K562 (cell line): ENCODE measurements around the gene SNX20. TPM values are rescaled to one million over a fixed set of nuclear protein-coding genes. Genes with fewer than 3 reads are reported as not detected.

Experiments
- AFF1 ChIP-seq, 2 experiments: fragments of 450-650 bp; IDR thresholded peaks; 2 replicates each; pipeline ENCODE4 v1.6.1; 2018; ENCODE audit warnings: mild to moderate bottlenecking in 2 of 2, low read depth in 1 of 2; ENCODE audit not compliant: partially characterized antibody in 2 of 2
- ARID2 ChIP-seq: fragments of 450-650 bp; IDR thresholded peaks from 2 replicates; pipeline ENCODE4 v1.6.1; 2017; ENCODE audit warnings: antibody characterized with exemption, mild to moderate bottlenecking
- CBX1 ChIP-seq: sonication (generic); IDR thresholded peaks from 2 replicates; pipeline ENCODE4 v1.6.1; 2016; ENCODE audit warnings: antibody characterized with exemption, low read depth, mild to moderate bottlenecking
- KLF16 ChIP-seq: IDR thresholded peaks from 2 replicates; pipeline ENCODE4 v1.6.1; 2016; ENCODE audit warnings: antibody characterized with exemption
- ZFPM2 ChIP-seq: fragments of 250-450 bp; sonication (Bioruptor Pico); IDR thresholded peaks from 2 replicates; pipeline ENCODE4 v1.5.1; 2022; ENCODE audit warnings: mild to moderate bottlenecking
- ZNF583 ChIP-seq: fragments of 250-450 bp; sonication (Bioruptor Pico); IDR thresholded peaks from 2 replicates; pipeline ENCODE4 v1.4.0; 2020
- polyA plus RNA-seq, 8 experiments: library from polyadenylated mRNA; depleted of rRNA in 4 of 8; stranded (reverse) in 5 of 8; unstranded in 3 of 8; fragments of >200 nt; fragmentation: Nextera tagmentation in 2 of 8; fragmentation: Illumina TruSeq in 1 of 8; extraction: Ambion mirVana in 2 of 8; extraction: Trizol in 1 of 8; gene quantifications; 2 replicates each; pipeline versions ENCODE4 v1.2.1 to v1.2.3, GENCODE V29; 2011 to 2014; ENCODE audit warnings: inconsistent platforms in 1 of 8, missing spikeins in 1 of 8
- total RNA-seq, 7 experiments: library from RNA; depleted of rRNA in 6 of 7; stranded (reverse); fragments of >200 nt in 6 of 7; fragmentation: Illumina TruSeq in 2 of 7; extraction: Trizol in 2 of 7; gene quantifications; 2 replicates each; pipeline versions ENCODE4 v1.2.1 to v1.2.3, GENCODE V29; 2011 to 2021; ENCODE audit warnings: low replicate concordance in 1 of 7
- TF ChIP-seq, protein P1 (sequence below): fragments of 200-600 bp; sonication (generic); IDR thresholded peaks from one replicate; pipeline ENCODE4 v1.6.1; 2012; ENCODE audit warnings: mild to moderate bottlenecking, low read depth, low read length, inconsistent platforms
- TF ChIP-seq, protein P2 (sequence below): sonication (generic); formaldehyde crosslinking; IDR thresholded peaks from 2 replicates; pipeline ENCODE4 v1.8.1; 2023; ENCODE audit warnings: mild to moderate bottlenecking, missing genetic modification reagents

The SNX20 gene
- total and polyA plus RNA-seq, 9 of the 15 experiments (the other 6 are each of a cell fraction or from before 2014, with no cell fraction given): 0.04 to 0.07 TPM; not detected in 7

- TF ChIP-seq, protein P1, sequence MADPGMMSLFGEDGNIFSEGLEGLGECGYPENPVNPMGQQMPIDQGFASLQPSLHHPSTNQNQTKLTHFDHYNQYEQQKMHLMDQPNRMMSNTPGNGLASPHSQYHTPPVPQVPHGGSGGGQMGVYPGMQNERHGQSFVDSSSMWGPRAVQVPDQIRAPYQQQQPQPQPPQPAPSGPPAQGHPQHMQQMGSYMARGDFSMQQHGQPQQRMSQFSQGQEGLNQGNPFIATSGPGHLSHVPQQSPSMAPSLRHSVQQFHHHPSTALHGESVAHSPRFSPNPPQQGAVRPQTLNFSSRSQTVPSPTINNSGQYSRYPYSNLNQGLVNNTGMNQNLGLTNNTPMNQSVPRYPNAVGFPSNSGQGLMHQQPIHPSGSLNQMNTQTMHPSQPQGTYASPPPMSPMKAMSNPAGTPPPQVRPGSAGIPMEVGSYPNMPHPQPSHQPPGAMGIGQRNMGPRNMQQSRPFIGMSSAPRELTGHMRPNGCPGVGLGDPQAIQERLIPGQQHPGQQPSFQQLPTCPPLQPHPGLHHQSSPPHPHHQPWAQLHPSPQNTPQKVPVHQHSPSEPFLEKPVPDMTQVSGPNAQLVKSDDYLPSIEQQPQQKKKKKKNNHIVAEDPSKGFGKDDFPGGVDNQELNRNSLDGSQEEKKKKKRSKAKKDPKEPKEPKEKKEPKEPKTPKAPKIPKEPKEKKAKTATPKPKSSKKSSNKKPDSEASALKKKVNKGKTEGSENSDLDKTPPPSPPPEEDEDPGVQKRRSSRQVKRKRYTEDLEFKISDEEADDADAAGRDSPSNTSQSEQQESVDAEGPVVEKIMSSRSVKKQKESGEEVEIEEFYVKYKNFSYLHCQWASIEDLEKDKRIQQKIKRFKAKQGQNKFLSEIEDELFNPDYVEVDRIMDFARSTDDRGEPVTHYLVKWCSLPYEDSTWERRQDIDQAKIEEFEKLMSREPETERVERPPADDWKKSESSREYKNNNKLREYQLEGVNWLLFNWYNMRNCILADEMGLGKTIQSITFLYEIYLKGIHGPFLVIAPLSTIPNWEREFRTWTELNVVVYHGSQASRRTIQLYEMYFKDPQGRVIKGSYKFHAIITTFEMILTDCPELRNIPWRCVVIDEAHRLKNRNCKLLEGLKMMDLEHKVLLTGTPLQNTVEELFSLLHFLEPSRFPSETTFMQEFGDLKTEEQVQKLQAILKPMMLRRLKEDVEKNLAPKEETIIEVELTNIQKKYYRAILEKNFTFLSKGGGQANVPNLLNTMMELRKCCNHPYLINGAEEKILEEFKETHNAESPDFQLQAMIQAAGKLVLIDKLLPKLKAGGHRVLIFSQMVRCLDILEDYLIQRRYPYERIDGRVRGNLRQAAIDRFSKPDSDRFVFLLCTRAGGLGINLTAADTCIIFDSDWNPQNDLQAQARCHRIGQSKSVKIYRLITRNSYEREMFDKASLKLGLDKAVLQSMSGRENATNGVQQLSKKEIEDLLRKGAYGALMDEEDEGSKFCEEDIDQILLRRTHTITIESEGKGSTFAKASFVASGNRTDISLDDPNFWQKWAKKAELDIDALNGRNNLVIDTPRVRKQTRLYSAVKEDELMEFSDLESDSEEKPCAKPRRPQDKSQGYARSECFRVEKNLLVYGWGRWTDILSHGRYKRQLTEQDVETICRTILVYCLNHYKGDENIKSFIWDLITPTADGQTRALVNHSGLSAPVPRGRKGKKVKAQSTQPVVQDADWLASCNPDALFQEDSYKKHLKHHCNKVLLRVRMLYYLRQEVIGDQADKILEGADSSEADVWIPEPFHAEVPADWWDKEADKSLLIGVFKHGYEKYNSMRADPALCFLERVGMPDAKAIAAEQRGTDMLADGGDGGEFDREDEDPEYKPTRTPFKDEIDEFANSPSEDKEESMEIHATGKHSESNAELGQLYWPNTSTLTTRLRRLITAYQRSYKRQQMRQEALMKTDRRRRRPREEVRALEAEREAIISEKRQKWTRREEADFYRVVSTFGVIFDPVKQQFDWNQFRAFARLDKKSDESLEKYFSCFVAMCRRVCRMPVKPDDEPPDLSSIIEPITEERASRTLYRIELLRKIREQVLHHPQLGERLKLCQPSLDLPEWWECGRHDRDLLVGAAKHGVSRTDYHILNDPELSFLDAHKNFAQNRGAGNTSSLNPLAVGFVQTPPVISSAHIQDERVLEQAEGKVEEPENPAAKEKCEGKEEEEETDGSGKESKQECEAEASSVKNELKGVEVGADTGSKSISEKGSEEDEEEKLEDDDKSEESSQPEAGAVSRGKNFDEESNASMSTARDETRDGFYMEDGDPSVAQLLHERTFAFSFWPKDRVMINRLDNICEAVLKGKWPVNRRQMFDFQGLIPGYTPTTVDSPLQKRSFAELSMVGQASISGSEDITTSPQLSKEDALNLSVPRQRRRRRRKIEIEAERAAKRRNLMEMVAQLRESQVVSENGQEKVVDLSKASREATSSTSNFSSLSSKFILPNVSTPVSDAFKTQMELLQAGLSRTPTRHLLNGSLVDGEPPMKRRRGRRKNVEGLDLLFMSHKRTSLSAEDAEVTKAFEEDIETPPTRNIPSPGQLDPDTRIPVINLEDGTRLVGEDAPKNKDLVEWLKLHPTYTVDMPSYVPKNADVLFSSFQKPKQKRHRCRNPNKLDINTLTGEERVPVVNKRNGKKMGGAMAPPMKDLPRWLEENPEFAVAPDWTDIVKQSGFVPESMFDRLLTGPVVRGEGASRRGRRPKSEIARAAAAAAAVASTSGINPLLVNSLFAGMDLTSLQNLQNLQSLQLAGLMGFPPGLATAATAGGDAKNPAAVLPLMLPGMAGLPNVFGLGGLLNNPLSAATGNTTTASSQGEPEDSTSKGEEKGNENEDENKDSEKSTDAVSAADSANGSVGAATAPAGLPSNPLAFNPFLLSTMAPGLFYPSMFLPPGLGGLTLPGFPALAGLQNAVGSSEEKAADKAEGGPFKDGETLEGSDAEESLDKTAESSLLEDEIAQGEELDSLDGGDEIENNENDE: no peak
- no peak for TF ChIP-seq CBX1
- TF ChIP-seq AFF1 (IDR thresholded peaks at IDR 0.05; ENCODE audit: low read depth in 1 of 2, partially characterized antibody in 2 of 2): no peak
- TF ChIP-seq ZFPM2 (CRISPR knock-in tag): no peak
- TF ChIP-seq, protein P2, sequence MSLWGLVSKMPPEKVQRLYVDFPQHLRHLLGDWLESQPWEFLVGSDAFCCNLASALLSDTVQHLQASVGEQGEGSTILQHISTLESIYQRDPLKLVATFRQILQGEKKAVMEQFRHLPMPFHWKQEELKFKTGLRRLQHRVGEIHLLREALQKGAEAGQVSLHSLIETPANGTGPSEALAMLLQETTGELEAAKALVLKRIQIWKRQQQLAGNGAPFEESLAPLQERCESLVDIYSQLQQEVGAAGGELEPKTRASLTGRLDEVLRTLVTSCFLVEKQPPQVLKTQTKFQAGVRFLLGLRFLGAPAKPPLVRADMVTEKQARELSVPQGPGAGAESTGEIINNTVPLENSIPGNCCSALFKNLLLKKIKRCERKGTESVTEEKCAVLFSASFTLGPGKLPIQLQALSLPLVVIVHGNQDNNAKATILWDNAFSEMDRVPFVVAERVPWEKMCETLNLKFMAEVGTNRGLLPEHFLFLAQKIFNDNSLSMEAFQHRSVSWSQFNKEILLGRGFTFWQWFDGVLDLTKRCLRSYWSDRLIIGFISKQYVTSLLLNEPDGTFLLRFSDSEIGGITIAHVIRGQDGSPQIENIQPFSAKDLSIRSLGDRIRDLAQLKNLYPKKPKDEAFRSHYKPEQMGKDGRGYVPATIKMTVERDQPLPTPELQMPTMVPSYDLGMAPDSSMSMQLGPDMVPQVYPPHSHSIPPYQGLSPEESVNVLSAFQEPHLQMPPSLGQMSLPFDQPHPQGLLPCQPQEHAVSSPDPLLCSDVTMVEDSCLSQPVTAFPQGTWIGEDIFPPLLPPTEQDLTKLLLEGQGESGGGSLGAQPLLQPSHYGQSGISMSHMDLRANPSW (CRISPR knock-in tag): no peak
- no peak for TF ChIP-seq KLF16
- TF ChIP-seq ZNF583 (CRISPR knock-in tag): no peak
- TF ChIP-seq ARID2: no peak
Measured at GRCh38 chr16:50640919-50641817, 39.9 kb downstream of the SNX20 start (continued).
